GM12872 (cell line): ENCODE measurements around the gene APOL2.

Experiments used
- TF ChIP-seq, protein P1 (sequence below): IDR thresholded peaks from 3 replicates; pipeline ENCODE4 v1.5.1; 2011; ENCODE audit warnings: low read depth, mild to moderate bottlenecking, low read length, moderate library complexity; ENCODE audit not compliant: insufficient read depth

Gene APOL2

DNA sequence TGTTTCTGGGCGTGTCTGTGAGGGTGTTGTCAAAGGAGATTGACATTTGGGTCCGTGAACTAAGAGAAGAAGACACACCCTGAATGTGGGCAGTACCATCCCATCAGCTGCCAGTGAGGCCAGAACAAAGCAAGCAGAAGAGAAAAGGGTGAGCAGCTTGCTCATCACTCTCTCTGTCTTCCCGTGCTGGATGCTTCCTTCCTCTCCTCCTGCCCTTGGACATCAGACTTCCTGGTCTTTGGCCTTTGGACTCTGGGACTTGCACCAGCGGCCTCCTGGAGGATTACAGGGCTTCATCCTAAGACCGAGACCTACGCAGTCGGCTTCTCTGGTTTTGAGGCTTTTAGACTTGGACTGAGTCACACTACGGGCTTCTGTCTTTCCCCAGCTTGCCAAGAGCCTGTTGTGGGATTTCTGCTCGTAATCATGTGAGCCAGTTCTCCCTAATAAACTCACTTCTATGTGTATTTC is 18.8 kb downstream of the APOL2 start:
- TF ChIP-seq, protein P1, sequence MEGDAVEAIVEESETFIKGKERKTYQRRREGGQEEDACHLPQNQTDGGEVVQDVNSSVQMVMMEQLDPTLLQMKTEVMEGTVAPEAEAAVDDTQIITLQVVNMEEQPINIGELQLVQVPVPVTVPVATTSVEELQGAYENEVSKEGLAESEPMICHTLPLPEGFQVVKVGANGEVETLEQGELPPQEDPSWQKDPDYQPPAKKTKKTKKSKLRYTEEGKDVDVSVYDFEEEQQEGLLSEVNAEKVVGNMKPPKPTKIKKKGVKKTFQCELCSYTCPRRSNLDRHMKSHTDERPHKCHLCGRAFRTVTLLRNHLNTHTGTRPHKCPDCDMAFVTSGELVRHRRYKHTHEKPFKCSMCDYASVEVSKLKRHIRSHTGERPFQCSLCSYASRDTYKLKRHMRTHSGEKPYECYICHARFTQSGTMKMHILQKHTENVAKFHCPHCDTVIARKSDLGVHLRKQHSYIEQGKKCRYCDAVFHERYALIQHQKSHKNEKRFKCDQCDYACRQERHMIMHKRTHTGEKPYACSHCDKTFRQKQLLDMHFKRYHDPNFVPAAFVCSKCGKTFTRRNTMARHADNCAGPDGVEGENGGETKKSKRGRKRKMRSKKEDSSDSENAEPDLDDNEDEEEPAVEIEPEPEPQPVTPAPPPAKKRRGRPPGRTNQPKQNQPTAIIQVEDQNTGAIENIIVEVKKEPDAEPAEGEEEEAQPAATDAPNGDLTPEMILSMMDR = no peak

DNA sequence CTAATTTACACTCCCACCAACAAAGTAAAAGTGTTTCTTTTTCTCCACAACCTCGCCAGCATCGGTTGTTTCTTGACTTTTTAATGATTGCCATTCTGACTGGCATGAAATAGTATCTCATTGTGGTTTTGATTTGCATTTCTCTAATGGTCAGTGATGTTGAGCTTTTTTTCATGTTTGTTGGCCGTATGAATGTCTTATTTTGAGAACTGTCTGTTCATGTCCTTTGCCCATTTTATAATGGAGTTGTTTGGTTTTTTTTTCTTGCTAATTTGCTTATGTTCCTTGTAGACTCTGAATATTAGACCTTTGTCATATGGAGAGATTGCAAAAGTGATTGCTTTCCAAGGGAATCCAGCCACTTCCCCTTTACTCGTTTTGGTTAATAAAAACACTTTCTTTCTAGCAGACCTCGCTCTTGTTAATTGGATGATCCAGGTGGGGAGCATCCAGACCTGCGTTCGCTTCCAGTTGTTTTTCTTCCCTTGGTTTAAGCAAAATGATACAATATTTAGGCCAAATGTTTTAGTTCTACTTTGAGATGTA is 20.6 kb downstream of the APOL2 start:
- TF ChIP-seq, protein P1 = no peak

DNA sequence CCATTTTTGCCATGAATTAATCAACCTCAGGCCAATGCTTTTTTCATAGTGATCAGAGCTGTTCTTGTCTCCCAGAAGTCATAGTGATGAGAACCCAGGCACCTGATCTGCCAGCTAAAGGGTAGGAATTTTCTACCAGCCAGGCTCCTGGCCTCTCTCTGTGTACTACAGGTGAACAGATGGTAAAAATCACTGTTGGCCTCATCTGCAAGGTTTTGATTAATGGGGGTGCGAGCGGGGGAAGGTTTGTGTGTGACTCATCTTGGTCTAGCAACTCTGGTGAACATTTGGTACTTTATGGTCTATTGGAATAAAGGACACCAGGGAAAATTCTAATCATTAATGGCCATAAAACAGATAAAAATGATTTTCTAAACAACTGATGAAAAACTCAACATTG is 23.3 kb downstream of the APOL2 start:
- TF ChIP-seq, protein P1 = no peak

DNA sequence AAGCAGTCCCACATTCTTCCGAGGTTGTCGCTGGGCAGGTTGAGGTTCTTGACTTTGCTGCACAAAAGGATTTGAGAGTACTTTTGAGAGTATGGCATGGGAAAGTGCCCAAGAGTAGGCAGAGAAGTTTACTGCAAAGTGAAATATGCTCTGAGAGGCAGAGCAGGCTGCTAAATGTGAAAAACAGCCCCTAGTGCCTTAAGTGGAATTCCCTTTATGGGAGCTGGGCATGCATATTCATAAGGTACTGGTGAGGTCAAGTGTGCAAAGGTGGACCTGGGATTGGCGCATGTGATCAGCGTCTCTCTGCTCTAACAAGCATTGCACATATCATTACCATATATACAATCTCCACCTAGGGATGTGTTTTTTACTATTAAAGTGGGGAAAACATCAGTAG is 25.7 kb downstream of the APOL2 start:
- TF ChIP-seq, protein P1 = no peak

DNA sequence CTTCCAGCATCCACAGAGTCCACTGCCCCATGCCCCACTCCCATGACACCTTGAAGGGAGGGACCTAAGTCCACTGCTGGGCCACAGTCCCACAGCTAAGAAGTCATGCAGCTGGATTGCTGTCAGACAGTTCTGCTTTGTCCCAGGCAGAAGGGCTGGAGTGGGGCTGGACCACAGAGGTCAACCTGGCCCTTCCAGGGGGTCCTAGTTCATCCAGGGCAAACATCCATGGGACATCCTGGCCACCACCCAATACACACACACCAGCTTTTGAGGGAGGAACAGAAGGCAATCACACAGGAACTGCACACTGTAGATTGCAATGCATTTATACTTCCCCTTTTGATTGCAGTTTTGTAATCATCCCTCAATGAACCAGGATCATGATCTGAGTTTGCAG is 26.4 kb downstream of the APOL2 start:
- TF ChIP-seq, protein P1 = no peak

DNA sequence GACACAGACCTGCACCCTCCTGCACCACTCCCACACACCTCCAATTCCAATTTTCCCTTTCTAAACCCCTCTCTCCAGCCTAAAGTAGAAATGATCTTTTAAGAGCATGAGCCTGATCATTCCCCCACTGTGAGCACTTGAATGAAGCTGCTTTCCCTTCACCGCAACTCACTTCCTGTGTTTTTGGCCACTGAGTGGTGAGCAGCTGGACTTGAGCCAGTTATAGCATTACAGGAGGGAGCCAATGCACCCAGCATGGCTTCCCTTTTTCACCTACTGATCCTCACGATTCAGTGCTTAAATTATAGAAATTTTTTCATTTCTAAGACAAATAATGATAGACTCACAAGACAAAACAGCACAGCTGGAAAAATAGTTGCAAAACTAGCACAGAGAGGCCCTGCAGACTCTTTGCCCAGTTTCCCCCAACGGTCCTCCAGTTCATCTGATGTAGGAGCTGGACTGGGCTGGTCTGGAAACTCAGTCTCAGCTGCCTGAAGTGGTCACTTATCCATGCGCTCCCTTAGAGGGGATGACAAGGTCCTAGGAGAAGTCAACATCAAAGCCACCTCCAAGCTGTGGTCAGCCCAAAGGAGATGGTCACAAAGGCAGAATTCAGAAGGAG is 28.0 kb downstream of the APOL2 start:
- TF ChIP-seq, protein P1 = no peak

DNA sequence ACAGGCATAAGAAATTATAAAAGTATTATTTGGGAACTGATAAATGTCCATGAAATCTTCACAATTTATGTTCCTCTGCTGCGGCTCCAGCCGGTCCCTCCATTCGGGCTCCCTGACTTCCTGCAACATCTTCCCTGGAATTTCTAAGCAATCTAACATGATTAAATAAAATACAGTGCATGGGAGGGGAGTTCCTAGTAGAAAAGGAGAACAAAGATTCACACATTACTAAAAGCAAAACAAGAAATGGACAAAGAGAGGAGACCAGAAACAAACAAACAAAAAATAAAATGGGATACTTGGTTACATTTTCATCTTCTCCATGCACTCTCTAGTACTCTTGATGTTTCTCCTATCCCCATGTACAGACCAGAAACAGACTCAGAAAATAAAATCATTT is 29.1 kb downstream of the APOL2 start:
- TF ChIP-seq, protein P1 = no peak
